ENCODE data around the gene PRKG1. TPM values are rescaled to one million over a fixed set of nuclear protein-coding genes. Genes with fewer than 3 reads are reported as not detected.
"Not testable (repeated sequence)": the region's sequence is repeated elsewhere in the genome, so short reads cannot be mapped to it uniquely, and the experiment has no call there.

Gene PRKG1
- total RNA-seq, 2 donors from 2014 or later, result 31.5 to 34.7 TPM

GRCh38 chr10:51711519-51711891 is 637.2 kb downstream of the PRKG1 start:
- peak in 1 of 2 donors; percentile 44 for ATAC-seq
- DNase-seq, result no peak
- intact Hi-C loops (cut with DNase I), result no loop called here

- DNase-seq (no peak), ATAC-seq (peak in 1 of 2 donors; percentile 26)
- intact Hi-C loops (cut with DNase I), result no loop called here
Observed at GRCh38 chr10:51716981-51717380, 642.7 kb downstream of the PRKG1 start.

GRCh38 chr10:51718804-51719291 is 644.6 kb downstream of the PRKG1 start:
- ATAC-seq (peak in 1 of 2 donors; percentile 33), DNase-seq (no peak)
- intact Hi-C loops (cut with DNase I), result no loop called here

- ATAC-seq (no peak), DNase-seq (no peak)
- intact Hi-C loops (cut with DNase I), result no loop called here
Observed at GRCh38 chr10:51724038-51724437, 649.8 kb downstream of the PRKG1 start.

- intact Hi-C loops (cut with DNase I), result no loop called here
- DNase-seq (no peak), ATAC-seq (no peak)
Observed at GRCh38 chr10:51729822-51730555, 655.7 kb downstream of the PRKG1 start.

- no peak for DNase-seq
- no peak for ATAC-seq
- intact Hi-C loops (cut with DNase I), result no loop called here
Observed at GRCh38 chr10:51733057-51733456, 658.8 kb downstream of the PRKG1 start.

GRCh38 chr10:51743146-51743545 is 668.9 kb downstream of the PRKG1 start:
- ATAC-seq (peak in 1 of 2 donors; percentile 30), DNase-seq (no peak)
- intact Hi-C loops (cut with DNase I), result no loop called here

GRCh38 chr10:51744235-51745000 is 670.1 kb downstream of the PRKG1 start:
- DNase-seq (no peak), ATAC-seq (no peak)
- intact Hi-C loops (cut with DNase I), result no loop called here

GRCh38 chr10:51745397-51745796 is 671.1 kb downstream of the PRKG1 start:
- no peak for ATAC-seq
- intact Hi-C loops (cut with DNase I), result no loop called here

GRCh38 chr10:51747216-51747615 is 672.9 kb downstream of the PRKG1 start:
- intact Hi-C loops (cut with DNase I), result no loop called here
- no peak for DNase-seq
- no peak for ATAC-seq

More at GRCh38 chr10:51745397-51745796, 671.1 kb downstream of the PRKG1 start:
- DNase-seq, result no peak

- DNase-seq, result no peak
- intact Hi-C loops (cut with DNase I), result no loop called here
- ATAC-seq, result no peak
Observed at GRCh38 chr10:51748959-51749358, 674.7 kb downstream of the PRKG1 start.

- ATAC-seq (peak in 1 of 2 donors; percentile 62), DNase-seq (no peak)
- intact Hi-C loops (cut with DNase I), result no loop called here
Observed at GRCh38 chr10:51758366-51758765, 684.1 kb downstream of the PRKG1 start.

- DNase-seq; intact Hi-C loops (cut with DNase I); ATAC-seq: not testable (repeated sequence)
Observed at GRCh38 chr10:51758838-51759237, 684.6 kb downstream of the PRKG1 start.

- intact Hi-C loops (cut with DNase I), result no loop called here
- ATAC-seq (peak in 1 of 2 donors; percentile 58), DNase-seq (no peak)
Observed at GRCh38 chr10:51759896-51760534, 685.7 kb downstream of the PRKG1 start.

- DNase-seq (no peak), ATAC-seq (no peak)
- intact Hi-C loops (cut with DNase I), result no loop called here
Observed at GRCh38 chr10:51760864-51761640, 686.8 kb downstream of the PRKG1 start.

GRCh38 chr10:51763746-51764145 is 689.5 kb downstream of the PRKG1 start:
- intact Hi-C loops (cut with DNase I), result no loop called here
- DNase-seq, result no peak
- no peak for ATAC-seq

GRCh38 chr10:51765284-51765971 is 691.1 kb downstream of the PRKG1 start:
- ATAC-seq (no peak), DNase-seq (no peak)
- intact Hi-C loops (cut with DNase I), result no loop called here

- DNase-seq (no peak), ATAC-seq (no peak)
- intact Hi-C loops (cut with DNase I), result no loop called here
Observed at GRCh38 chr10:51766423-51767102, 692.3 kb downstream of the PRKG1 start.

Measured in left cardiac atrium (tissue), 4 donors.